HPDE6-E6E7 (cell line): ENCODE data around the gene CIT.

ENCODE experiments used
- DNase-seq: peaks from one replicate; pipeline ENCODE4 v3.0.0; 2011; ENCODE audit warnings: missing footprints; ENCODE audit errors: extremely low spot score

The CIT gene

DNA sequence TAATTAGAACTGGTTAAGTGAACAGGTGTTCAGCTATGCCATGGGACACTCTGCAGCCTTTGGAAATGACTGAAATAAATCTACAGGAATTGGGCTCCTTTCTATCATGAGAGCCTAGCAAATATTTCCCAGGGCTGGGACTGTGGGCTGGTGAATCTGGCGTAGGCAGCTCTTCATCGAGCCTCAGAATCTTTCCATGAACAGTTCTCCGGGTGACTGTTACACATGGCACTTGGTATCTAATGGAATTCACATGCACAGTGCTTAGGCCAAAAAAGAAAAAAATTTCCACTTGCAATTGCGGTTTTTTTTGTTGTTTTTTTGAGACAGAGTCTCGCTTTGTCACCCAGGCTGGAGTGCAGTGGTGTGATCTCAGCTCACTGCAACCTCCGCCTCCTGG lies 177.0 kb downstream of the CIT start:
- no peak for DNase-seq

DNA sequence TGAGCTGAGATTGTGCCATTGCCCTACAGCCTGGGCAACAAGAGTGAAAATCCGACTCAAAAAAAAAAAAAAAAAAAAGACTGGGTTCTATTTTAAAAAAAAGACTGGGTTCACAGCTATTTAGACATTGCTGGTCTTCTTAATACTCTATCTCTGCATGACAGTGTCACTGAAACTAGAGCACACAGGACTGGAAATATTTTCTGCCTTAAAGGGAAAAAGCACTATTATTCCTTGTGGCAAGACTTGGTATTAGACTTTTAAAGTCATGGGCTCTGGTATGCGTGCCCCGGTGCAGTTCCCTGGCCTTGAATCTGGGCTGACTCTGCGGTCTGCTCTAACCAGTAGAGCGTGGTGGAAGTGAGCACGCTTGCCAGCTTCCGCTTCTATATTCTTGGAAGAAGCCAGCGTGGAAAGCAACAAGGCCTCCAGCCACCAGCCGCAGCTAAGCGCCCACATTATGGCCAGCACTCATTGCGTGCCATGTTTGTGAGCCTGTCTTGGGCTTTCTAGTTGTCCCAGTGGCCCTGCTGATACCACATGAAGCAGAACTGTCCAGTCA lies 177.8 kb downstream of the CIT start:
- no peak for DNase-seq

DNA sequence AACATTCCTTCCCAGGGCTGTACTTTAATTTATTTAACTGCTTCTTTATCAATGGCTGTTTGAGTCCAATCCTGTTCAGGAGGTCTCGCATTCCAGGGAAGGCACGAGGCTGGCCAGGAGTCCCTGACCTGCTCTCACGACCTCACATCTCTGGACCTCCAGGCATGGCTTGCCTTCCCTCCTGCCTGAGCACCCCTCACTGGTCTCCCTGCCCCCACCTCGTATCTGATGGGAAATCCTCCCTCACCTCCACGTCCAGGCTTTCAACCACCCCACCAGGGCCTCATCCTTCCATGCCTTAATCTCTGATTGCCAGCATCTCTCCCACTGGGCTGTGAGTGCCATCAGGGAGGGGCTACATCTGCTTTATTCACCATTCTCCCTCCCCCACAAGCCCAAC lies 180.2 kb downstream of the CIT start:
- DNase-seq = no peak

DNA sequence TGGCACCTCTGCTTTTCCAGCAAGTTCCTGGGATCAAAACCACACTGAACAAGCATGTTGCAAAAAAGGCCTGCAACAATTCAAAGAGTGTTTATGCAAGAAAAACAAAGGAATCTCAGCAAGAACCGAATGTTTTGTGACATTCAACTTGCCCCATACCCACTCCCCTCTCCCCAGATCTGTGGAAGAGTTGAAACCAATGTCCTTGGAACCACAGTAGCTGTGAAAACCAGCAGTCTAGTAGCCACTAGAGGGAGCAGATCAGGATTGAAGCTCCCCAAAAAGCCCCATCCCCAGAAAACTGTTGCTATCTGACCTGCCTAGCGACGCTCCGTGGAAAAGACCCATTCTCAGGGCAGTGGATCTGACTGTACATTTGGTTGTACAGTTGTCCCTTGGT lies 182.1 kb downstream of the CIT start:
- no peak for DNase-seq

DNA sequence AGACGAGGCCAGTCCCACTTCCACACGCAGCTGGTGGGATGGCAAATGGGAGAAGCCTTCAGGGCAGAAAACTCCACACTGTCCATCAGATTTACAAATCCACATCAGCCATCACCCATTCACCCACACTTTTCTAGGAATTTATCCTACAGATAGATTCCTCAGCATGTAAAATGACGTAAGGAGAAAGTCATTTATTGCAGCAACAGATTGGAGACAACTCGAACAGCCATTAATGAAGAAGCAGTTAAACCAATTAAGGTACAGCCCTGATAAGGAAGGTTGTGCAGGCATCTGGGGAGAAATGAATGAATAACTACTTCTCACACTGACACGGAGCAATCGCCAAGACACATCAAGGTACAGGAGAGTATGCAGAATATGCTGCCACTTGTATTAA lies 183.0 kb downstream of the CIT start:
- DNase-seq = no peak

DNA sequence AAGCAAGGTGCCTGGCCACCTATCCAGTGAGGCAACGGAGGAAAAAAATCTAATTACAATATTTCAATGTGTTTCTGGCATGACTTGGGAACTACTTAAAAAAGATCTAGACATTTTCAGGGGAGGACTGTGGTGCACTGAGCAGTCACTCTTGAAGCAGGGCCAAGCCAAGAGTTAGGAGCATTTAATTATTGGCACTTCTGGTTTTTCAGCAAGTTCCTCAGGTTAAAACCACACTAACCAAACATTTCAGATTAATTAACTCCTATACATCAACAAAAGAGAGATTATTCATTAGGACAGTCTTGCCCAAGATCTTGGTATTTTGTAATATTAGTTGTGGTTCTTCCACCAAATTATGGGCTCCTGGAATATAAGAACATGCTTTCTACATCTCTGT lies 183.6 kb downstream of the CIT start:
- DNase-seq = no peak

DNA sequence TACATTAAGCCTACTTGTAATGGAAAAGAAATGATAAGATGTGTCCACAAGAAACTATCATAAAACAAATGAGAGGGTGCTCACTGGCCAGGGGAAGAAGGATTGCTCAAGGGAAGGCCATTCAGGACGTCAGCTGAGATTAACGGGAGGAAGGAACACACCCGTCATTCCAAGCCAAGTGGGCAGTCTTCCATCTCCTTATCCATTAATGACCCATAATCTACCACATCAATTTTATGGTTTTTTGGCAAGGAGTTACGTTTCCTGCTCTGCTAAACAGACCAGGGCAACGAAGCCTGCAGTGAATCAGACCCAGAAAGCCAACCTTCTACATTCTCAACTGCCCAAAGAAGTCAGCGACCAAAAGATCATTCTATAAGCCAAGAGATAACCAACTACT lies 184.1 kb downstream of the CIT start:
- DNase-seq = no peak

DNA sequence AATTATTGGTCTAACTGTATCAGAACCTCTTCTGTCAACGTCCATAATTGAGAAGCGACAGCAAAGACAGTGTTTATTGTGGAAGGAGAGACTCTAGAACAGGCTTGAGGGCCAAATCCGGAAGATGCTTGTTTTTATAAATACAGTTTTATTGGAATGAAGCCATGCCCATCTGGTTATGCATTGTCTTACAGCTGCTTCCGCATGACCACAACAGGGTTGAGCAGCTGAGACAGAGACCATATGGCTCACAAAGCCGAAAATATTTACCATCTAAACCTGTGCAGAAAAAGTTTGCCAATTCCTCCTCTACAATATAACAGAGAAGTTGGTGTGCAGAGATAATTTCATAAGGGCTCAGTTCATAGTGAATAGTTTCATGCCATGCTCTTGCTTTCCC lies 184.7 kb downstream of the CIT start:
- no peak for DNase-seq

DNA sequence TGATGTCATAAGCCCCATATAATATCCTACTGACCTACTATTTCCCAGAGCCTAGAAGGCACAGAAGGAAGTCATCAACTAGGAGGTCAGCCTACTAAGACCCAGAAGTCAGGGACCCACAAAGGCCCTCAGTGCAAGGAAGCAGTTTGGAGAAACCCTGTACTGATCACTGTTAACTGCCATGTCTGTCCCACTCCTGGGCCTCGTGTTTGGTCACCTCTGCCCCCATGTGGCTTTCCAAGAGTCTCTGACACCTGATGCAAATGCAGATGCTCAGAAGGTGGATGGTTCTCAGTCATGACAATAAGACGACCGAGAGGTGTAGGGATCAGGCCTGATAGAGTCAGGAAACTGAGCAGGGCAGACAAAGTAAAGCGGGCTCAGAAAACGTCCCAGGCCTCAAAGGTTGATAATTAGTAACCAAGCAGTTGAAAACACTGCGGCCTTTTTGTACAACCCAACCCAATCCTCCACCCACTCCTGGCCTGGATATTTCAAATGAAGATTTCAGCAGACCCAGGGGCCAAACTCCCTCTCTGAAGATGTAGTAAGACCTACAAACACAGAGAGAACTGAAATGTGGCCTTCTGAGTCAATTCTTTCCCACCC lies 185.8 kb downstream of the CIT start:
- no peak for DNase-seq

DNA sequence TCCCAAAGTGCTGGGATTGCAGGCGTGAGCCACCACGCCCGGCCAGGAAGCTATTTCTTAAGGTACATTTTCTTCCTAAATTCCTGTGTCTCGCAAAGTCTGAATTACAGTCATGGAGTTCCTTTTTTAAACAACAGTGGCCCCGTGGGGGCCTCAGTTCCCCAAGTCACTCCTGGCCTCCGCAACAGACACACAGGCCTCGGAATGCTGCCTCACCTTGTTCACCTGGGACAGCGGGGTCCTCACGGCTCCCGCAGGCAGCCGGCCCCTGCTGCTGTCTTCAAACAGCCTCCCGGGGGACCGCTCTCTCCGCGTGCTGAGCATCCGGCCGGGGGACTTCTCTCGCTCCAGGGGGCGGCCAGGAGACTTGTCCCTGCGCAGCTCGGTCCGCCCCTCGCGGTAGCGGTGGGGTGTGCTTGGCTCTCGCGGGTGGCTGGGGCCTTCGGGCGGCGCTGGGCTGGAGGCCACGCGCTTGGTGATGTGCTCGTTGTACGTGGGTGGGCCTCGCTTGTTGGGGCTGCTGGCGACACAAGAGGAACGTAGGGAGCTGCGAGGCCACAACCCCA lies 187.1 kb downstream of the CIT start:
- DNase-seq = no peak

DNA sequence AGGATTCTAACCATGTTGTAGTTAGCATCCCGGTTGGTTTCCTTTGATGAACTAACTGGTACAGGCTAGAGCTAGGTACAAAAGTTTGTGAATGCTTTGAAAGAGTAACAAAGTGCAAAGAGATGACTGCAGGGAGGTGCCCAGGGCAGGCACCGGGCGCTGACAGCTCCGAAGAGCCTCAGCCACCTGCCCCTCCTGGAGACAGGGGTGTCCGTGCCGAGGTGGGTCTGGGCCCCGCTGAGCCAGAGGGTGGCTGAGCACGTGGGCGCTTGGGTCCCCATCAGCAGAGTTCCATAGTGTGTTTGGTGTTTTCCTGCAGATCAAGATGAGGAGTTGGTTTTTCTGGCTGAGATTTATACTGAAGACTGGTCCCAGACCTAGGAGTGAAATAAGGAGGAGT lies 189.2 kb downstream of the CIT start:
- no peak for DNase-seq

DNA sequence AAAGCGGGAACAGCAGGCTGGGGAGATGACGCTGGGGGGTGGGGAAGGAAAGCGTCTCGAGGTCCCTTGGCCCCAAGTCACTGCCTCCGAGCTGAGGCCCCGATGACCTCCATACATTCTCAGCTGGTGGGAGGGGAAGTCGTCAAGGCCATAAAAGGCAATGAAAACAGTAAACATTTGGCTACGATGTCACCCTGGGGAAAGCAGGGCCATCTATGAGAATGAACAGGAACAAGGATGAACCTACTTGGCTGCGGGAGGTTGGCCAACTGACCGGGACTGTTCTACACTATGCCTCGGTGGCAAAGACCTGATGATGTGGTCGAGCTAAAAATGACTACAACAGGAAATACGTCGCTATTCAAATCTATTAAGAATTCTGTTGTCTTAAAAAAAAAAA lies 189.7 kb downstream of the CIT start:
- no peak for DNase-seq

DNA sequence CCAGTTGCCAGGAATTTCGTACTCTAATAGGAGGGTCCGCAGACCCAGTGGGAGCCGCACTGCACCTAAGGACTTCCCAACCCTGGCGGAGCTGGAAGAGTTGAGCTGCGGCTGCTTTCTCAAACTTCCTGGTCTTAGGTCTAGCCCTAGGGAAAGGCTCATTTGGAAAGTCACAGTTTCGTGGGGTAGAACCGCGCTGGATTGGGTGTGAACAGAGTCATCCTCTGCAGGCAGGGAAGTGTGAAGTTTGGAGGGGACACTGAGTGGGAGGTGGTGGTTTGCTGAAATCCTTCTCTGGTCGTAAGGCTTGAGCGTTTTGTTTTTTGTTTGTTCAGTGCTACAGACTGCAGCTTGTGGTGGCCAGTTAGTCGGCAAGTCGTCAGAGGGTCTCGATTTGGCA lies 190.3 kb downstream of the CIT start:
- DNase-seq = no peak

DNA sequence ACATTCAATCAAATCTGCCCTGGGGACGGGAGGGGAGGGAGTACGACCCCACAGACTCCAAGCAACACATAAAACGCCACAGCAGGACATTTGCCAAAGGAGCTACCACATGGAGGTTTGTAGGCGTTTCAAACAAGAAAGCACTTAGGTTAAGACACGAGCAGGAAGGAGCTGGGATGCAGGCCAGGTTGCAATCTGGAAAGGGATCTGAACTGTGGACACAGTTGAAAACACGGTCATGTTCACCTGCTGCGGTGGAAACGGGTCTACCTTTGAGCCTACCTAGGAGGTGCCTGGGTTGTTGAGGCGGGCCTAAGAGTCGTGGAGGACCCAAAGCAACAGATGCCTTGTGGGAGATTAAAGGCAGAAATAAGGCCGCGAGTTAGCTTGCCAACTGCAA lies 190.8 kb downstream of the CIT start:
- DNase-seq = no peak

DNA sequence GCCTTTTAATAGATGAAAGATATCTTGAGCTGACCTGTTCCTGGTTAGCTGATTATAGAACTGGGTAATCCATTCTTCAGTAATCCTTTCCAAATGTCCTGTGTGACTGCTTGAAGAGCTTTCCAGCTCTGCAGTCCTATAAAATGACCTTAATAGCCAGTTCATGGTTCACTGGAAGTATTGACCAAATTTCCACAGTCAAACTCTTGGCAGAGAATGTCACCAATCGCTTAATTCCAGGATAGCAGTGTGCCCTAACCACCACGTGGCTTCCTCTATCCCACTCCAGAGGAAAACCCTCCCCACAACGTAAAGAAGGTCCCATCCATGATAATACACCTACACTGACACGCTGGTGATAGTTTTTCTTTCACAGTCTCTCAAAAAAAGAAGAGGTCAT lies 191.7 kb downstream of the CIT start:
- DNase-seq = no peak

DNA sequence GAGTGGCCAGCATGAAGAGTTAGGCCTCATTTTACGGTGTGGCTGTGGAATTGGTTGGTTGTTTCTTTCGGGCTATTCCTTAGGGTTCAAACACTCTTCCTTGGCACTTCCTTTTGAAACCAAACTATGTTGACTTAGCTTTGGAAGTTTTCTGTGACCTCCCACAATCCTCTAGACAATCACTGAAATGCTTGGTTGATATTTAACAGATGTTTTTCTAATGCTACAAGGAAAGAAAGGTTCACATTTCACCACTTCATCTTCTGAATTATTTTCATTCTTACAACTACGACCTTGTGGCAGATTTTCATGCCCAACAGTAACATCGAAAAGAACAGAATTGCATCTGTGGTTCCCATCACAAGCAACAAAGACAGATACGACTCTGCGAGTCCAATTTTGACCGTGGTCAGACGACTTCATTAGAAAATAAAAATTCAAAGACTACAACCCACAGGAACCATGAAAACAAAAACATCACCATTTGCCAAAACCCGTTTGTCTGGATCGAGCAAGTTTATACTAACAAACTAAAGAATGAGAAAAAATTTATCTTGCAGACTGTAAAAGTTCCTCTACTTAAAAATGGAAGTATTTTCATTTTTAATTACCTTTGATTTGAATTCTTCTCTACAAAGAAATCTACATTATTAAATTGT lies 192.3 kb downstream of the CIT start:
- no peak for DNase-seq

DNA sequence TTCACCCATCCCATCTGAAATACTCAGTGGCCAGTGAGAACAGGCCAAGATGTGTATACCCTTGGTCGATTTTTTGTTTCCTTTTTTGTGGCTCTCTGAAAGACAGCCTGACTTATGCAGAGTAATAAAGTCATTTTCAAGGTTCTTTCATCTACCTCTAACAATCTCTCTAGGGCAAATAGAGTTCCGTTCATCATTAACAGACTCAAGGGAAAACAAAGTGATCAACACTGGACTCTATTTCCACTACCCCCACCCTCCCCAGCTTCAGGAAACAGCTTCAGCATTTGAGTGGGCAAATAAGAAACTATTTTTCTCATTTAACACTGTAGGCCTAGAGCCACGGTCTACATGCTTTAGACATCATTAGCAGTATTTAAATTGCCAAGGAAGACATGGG lies 193.3 kb downstream of the CIT start:
- no peak for DNase-seq

DNA sequence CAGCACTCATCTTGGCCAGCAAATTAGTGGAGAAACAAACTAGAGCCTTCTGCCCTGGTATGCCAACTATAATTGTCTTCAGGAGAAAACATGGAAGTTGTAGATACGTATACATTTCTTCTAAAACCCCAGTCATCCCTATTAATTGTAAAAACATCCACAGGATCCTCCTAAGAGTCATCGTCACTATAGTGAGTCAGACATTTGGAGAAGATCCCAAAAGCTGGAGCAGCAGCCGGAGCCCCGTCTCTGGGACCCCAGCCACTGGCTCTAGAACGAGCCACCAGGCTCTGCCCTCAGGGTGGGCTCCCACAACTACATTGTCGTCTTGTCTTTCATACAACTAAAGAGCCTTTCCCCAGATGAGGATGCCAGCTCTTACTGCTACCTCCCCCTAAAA lies 193.7 kb downstream of the CIT start:
- no peak for DNase-seq

DNA sequence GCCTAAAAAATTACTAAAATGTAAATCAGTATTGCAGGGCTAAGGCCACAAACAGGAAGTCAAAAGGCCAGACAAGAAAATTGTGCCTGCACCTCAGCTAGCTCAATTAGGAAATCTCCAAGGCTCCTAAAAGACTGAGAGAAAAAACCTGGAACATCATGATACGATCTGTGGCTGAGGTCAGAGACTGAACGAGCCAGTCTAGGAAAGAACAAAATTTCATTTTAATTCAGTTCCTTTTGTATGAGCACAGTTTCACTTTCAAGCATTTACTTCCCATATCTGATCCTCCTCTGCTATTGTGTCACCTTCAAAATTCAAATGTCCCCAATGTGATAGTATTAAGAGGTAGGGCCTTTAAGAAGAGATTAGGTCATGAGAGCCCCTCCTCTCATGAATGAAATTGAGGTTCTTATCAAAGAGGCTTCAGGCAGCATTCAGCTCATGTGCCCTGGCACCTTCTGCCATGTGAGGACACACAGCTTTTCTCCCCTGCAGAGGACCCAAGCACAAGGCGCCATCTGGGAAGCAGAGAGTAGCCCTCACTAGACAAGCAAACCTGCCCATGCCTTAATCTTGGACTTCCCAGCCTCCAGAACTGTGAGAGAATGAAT lies 194.4 kb downstream of the CIT start:
- no peak for DNase-seq

DNA sequence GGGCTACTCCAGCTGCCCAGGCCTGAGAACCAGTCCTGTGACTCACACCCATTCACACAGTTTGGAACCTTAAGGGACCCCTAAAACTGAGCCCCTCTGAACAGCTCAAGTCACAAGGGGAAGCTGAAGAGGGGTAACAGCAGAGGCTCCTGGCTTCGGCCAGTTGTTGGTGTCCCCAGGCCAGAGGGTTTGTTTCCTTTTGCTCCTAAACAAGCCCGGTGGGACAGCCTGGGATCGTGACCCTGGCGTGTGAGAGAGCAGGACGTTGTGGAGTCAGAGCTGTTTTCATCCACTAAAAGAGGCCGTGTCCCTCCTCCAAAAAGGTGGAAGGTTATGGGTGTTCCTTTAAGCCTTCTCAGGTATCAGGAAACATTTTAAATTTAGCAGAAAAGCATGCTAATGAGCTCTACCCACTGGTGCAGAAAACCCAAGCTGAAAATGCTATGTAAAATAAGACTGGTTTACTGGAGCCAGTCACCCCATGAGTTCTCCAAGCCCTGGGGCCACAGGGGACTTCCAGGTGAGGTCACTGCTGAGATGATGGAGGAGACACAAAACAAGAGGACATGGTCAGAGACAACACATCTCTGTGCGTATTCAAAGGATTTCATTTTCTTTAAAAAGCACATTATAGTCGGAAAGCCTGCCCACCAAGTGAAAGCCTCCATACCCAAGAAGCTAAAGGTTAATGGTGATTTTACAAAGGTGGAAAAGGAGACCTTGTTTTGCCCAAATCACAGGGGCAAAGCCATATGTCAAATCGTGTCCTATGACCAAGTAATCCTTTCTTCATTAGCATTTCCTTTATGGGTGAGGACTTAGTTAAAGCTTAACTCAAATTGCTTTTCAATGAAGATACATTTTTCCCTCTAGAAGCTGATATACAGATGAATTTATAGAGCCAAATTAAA lies 195.1 kb downstream of the CIT start:
- no peak for DNase-seq

DNA sequence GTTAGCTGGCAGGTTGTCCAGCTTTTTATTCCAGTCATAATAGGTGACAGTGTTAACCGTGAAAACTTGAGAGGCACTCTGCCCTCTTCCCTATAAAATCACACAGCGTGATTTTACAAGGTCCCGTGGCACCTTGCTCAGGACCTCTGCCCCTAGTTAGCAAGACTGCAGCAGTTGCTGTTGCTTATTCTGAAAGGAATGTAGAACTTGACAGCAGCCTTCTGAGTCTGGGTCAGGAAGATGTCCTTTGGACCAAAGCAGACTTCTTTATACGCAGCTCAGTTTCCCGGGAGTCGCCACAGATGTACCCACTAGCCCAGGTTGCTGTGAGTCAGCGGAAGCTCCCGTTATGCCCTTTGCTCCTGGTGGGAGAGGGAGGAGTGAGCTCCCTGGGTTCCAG lies 196.0 kb downstream of the CIT start:
- no peak for DNase-seq

DNA sequence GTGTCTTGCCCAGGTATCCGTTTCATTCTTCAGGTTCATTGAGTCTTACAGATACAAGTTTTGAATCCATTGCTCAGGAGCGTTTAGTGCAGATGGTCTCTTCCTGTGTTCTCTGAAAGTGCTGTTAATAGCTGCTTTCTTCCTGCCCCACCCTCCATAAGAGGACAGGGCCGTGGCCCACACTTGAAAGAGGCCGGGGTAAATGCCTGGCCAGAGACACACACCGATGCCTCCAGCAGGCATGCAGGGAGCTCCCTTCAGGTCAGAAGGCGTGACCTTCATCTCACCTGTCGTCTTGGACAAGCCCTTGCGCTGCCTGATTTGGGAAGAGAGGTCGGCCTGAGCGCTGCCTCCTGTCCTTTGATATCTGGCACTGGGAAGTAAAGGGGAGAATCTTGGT lies 197.6 kb downstream of the CIT start:
- no peak for DNase-seq
